Brain microvascular endothelial cell (primary cell): Measurements from ENCODE around the gene RPRD1B.

ENCODE experiments used
- DNase-seq: peaks from one replicate; pipeline ENCODE4 v3.0.0-alpha.2; 2020
- H3K27ac ChIP-seq: fragments of 250-450 bp; sonication (Bioruptor Pico); 2 replicates; pipeline ENCODE4 v1.5.1; 2020; ENCODE audit warnings: mild to moderate bottlenecking, moderate library complexity
- H3K27me3 ChIP-seq: fragments of 250-450 bp; sonication (Bioruptor Pico); replicated peaks from 2 replicates; pipeline ENCODE4 v1.5.1; 2020; ENCODE audit warnings: mild to moderate bottlenecking
- H3K36me3 ChIP-seq: fragments of 250-450 bp; sonication (Bioruptor Pico); replicated peaks from 2 replicates; pipeline ENCODE4 v1.5.1; 2020; ENCODE audit warnings: mild to moderate bottlenecking
- H3K4me3 ChIP-seq: 2 replicates; pipeline ENCODE4 v1.5.1; 2011; ENCODE audit warnings: low read depth, mild to moderate bottlenecking, control low read depth, low read length, moderate library complexity
- in situ Hi-C: cut with HindIII; loops from 2 replicates; pipeline ENCODE4 v1.10.0; 2017; ENCODE audit warnings: low sequenced_read_pairs, low pct_ligation_motif_present
- TF ChIP-seq, protein P1 (sequence below): IDR thresholded peaks from 2 replicates; pipeline ENCODE4 v1.5.1; 2011; ENCODE audit warnings: low read depth, mild to moderate bottlenecking, moderate library complexity, low read length, control low read depth, inconsistent platforms; ENCODE audit errors: missing control alignments

Gene RPRD1B

DNA sequence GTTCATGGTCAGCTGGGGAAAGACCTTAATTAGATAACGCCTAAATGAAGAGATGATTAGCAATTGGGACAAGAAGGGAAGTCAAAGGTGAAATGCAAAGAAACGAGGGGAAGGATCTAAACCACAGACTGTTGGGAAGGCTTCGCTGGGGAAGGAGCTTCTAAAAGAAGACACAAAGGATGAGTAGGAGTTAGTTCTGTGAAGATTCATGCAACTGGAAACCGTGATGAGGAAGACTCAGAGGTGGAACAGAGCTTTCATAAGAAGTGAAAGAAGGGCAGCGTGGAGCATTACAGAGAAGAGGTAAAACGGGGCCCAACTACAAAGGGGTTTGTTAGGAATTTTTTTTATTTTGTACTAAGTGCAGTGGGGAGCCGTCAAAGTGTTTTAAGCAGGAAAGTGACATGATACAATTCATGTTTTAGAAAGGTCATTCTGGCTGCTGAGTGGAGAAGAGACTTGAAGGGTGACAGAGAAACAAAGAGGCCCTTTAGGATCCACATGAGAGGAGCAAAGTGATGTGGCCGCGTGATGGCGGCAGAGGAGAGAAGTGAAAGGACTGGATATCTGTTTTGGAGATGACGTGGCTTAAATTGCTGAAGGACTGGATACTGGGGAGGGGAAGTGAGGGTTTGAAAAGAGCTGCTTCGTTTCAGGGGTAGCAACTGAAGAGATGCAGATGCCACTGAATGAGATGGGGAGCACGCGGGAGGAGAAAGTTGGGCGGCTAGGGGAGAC is 33.9 kb upstream of the RPRD1B start:
- H3K36me3 ChIP-seq = peaks cover 7% of the 10 kb centered on the region

DNA sequence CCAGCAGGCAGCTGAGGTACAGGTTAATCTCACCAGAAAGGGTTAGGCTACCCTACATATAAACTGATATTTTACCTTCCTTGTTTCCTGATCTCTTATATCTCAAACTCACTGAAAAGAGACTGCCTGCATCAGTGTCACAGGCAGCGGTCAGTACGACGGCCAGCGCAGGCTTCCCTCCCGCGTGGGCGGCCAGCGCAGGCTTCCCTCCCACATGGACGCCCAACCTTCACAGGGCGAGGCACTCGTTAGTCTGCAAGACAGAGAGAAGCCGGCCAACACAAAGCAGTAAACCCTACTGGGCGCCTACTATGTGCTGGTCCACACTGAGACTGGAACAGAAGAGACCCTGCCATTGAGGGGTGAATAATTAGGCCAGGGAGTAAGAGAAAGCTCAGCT is 33.3 kb upstream of the RPRD1B start:
- Histone ChIP-seq H3K4me3 (no peak overlapping the region), H3K27ac (no peak overlapping the region), H3K36me3 (peaks cover 7% of the 10 kb centered on the region), H3K27me3 (no peaks in the 10 kb centered on the region)
- TF ChIP-seq, protein P1, sequence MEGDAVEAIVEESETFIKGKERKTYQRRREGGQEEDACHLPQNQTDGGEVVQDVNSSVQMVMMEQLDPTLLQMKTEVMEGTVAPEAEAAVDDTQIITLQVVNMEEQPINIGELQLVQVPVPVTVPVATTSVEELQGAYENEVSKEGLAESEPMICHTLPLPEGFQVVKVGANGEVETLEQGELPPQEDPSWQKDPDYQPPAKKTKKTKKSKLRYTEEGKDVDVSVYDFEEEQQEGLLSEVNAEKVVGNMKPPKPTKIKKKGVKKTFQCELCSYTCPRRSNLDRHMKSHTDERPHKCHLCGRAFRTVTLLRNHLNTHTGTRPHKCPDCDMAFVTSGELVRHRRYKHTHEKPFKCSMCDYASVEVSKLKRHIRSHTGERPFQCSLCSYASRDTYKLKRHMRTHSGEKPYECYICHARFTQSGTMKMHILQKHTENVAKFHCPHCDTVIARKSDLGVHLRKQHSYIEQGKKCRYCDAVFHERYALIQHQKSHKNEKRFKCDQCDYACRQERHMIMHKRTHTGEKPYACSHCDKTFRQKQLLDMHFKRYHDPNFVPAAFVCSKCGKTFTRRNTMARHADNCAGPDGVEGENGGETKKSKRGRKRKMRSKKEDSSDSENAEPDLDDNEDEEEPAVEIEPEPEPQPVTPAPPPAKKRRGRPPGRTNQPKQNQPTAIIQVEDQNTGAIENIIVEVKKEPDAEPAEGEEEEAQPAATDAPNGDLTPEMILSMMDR = no peak
- DNase-seq = no peak
- in situ Hi-C loops = no loop called here

More for the DNA sequence above, 33.9 kb upstream of the RPRD1B start:
- Histone ChIP-seq H3K27ac (no peak overlapping the region), H3K4me3 (no peak overlapping the region), H3K27me3 (no peaks in the 10 kb centered on the region)
- TF ChIP-seq, protein P1 = peak; percentile 48
- in situ Hi-C loops = loop anchor here (10.0 kb wide), 1 partner anchor 85 kb away; no protein-coding TSS in a partner anchor
- no peak for DNase-seq

GRCh38 chr20:38001173-38001875 is 32.2 kb upstream of the RPRD1B start:
- no peak overlapping the region for H3K4me3 ChIP-seq
- H3K27me3 ChIP-seq = no peaks in the 10 kb centered on the region
- H3K27ac ChIP-seq = peak overlapping the region; percentile 73
- TF ChIP-seq, protein P1 = no peak
- peaks cover 4% of the 10 kb centered on the region for H3K36me3 ChIP-seq
- in situ Hi-C loops = no loop called here
- peak; percentile 76 for DNase-seq

DNA sequence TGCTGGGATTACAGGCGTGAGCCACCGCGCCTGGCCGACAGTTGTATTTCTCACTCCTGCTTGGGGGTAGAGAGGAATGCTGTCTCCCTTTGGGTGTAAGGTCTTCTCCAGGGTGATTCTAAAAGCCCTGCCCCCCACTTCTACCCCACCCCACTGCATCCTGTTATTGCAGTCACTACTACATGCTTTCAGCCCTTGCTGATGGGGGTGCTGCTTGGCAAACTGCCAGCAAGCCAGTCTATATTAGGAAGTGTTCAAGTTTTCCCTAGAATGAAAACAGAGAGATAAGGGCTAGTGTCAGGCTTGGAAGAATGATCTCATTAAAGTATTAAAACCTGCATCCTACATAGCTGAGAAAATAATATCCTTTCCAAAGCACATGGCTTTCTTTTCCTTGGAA is 31.6 kb upstream of the RPRD1B start:
- peak overlapping the region; percentile 73 for H3K27ac ChIP-seq
- TF ChIP-seq, protein P1 = no peak
- in situ Hi-C loops = no loop called here
- peak; percentile 65 for DNase-seq
- H3K4me3 ChIP-seq = no peak overlapping the region
- no peaks in the 10 kb centered on the region for H3K27me3 ChIP-seq
- no peaks in the 10 kb centered on the region for H3K36me3 ChIP-seq

GRCh38 chr20:38002422-38002821 is 31.1 kb upstream of the RPRD1B start:
- no peak overlapping the region for H3K4me3 ChIP-seq
- in situ Hi-C loops = no loop called here
- no peaks in the 10 kb centered on the region for H3K36me3 ChIP-seq
- H3K27me3 ChIP-seq = no peaks in the 10 kb centered on the region
- DNase-seq = no peak
- TF ChIP-seq, protein P1 = no peak
- H3K27ac ChIP-seq = peak overlapping the region; percentile 73
